NCI-H446 treated with DMSO at 0.1 percent for 48 hours (cell line): ENCODE measurements around the gene ZNF169.
"Not testable (repeated sequence)": the region's sequence is repeated elsewhere in the genome, so short reads cannot be mapped to it uniquely, and the experiment has no call there.

ENCODE experiments used
- DNase-seq: peaks from one replicate; lab custom pipeline; 2025; lab: John Stamatoyannopoulos, UW

Gene ZNF169

GRCh38 chr9:94348754-94349153 lies 89.7 kb downstream of the ZNF169 start:
- DNase-seq, result not testable (repeated sequence)
